Right atrium auricular region (tissue), 2 donors: ENCODE data around the gene UBAP2. TPM values are rescaled to one million over a fixed set of nuclear protein-coding genes. Genes with fewer than 3 reads are reported as not detected.
A peak's percentile ranks its signal among the peaks of the same experiment; 100 is the strongest.

Experiments
- DNase-seq: peaks from one replicate; pipeline ENCODE4 v3.0.0-alpha.2; 2019; ENCODE audit warnings: low spot score
- H3K27ac ChIP-seq, 2 donors: fragments of 200-600 bp; sonication (generic); 1 replicate in 1 of 2; 2 replicates in 1 of 2; pipeline ENCODE4 v1.5.1; 2016 to 2019
- H3K27me3 ChIP-seq, 2 donors: fragments of 200-600 bp; sonication (generic); one replicate each; pipeline versions ENCODE4 v1.5.1 to v1.6.0; 2017 to 2019
- H3K36me3 ChIP-seq: fragments of 200-600 bp; sonication (generic); one replicate; pipeline ENCODE4 v1.5.1; 2016
- H3K4me1 ChIP-seq, 2 donors: fragments of 200-600 bp; sonication (generic); one replicate each; pipeline versions ENCODE4 v1.5.1 to v1.6.0; 2017 to 2019
- H3K4me3 ChIP-seq, 2 donors: fragments of 200-600 bp; sonication (generic); 1 replicate in 1 of 2; 2 replicates in 1 of 2; pipeline ENCODE4 v1.5.1; 2017 to 2019; ENCODE audit warnings: mild to moderate bottlenecking in 1 of 2, moderate library complexity in 1 of 2
- H3K9me3 ChIP-seq, 2 donors: fragments of 200-600 bp; sonication (generic); one replicate each; pipeline ENCODE4 v1.5.1; 2019
- total RNA-seq, 2 donors: library from RNA; depleted of rRNA; stranded (reverse); fragments of >200 nt; gene quantifications; one replicate each; pipeline ENCODE4 v1.1.0, GENCODE V29; 2016
- TF ChIP-seq, protein P1 (sequence below), 2 donors: fragments of 200-600 bp; sonication (generic); IDR thresholded peaks; one replicate each; pipeline ENCODE4 v1.5.1; 2019; ENCODE audit warnings: antibody characterized with exemption in 2 of 2

UBAP2 gene
- total RNA-seq, 2 donors from 2014 or later: 17.3 to 21.8 TPM

DNA sequence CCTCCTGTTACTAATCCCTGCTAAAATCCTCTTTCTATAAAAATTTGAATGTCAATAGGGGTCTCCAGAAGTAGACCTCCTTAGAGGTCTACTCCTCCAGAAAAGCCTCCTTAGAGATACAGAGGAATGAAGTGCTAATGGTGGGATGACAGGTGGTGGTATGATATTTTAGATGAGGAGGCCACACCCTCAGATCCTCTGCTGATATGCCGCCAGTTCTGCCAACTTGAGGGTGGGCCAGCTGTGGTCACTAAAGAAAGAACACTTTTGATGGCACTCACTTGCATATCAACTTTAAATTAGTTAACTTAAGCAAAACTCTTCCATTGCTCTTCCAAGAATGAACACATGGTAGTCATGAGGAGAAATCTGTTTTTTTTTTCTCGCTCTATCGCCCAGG, 16.9 kb upstream of the UBAP2 start:
- Histone ChIP-seq H3K4me3 (no peak overlapping the region), H3K4me1 (no peaks in the 10 kb centered on the region), H3K27me3 (no peaks in the 10 kb centered on the region), H3K36me3 (no peaks in the 10 kb centered on the region), H3K9me3 (no peaks in the 10 kb centered on the region), H3K27ac (no peak overlapping the region)
- no peak for DNase-seq
- TF ChIP-seq, protein P1, sequence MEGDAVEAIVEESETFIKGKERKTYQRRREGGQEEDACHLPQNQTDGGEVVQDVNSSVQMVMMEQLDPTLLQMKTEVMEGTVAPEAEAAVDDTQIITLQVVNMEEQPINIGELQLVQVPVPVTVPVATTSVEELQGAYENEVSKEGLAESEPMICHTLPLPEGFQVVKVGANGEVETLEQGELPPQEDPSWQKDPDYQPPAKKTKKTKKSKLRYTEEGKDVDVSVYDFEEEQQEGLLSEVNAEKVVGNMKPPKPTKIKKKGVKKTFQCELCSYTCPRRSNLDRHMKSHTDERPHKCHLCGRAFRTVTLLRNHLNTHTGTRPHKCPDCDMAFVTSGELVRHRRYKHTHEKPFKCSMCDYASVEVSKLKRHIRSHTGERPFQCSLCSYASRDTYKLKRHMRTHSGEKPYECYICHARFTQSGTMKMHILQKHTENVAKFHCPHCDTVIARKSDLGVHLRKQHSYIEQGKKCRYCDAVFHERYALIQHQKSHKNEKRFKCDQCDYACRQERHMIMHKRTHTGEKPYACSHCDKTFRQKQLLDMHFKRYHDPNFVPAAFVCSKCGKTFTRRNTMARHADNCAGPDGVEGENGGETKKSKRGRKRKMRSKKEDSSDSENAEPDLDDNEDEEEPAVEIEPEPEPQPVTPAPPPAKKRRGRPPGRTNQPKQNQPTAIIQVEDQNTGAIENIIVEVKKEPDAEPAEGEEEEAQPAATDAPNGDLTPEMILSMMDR (IDR thresholded peaks at IDR 0.05): no peak

DNA sequence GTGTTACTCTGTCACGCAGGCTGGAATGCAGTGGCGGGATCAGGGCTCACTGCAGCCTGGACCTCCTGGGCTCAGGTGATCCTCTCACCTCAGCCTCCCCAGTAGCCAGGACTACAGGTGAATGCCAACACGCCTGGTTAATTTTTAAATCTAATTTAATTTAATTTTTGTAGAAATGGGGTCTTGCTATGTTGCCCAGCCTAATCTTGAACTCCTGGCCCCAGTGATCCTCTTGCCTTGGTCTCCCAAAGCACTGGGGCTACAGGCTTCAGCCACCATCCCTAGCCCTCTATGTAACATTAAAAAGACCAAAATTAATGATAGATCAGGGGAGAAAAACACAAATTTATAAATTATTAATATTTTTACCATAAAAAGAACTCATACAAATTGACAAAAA, 11.3 kb upstream of the UBAP2 start:
- Histone ChIP-seq H3K4me3 (no peak overlapping the region), H3K27ac (no peak overlapping the region), H3K36me3 (no peaks in the 10 kb centered on the region), H3K9me3 (no peaks in the 10 kb centered on the region), H3K27me3 (no peaks in the 10 kb centered on the region), H3K4me1 (no peaks in the 10 kb centered on the region)
- TF ChIP-seq, protein P1 (IDR thresholded peaks at IDR 0.05): no peak
- DNase-seq: no peak

DNA sequence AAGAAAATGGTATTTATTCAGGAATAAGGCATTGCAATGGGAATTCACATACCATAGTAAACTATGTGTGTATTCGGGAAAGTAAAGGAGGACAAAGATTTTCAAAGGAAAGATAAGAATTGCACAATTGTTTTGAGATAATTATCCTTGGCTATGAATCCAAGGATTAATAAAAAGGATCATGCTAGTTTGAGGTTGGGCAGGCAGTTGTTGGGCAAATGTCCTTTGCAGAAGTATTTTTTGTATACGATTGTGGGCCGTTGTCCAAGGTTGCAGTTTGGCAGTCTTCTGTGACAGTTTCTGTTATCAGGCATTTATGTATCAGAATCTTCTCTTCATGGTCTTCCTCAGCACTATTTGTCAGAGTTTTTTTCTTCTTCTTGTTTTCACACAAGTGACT, 10.6 kb upstream of the UBAP2 start:
- DNase-seq: no peak
- TF ChIP-seq, protein P1 (IDR thresholded peaks at IDR 0.05): no peak
- H3K4me1 ChIP-seq: no peaks in the 10 kb centered on the region
- no peaks in the 10 kb centered on the region for H3K9me3 ChIP-seq
- H3K36me3 ChIP-seq: no peaks in the 10 kb centered on the region
- H3K27ac ChIP-seq: no peak overlapping the region
- no peak overlapping the region for H3K4me3 ChIP-seq
- H3K27me3 ChIP-seq: no peaks in the 10 kb centered on the region

DNA sequence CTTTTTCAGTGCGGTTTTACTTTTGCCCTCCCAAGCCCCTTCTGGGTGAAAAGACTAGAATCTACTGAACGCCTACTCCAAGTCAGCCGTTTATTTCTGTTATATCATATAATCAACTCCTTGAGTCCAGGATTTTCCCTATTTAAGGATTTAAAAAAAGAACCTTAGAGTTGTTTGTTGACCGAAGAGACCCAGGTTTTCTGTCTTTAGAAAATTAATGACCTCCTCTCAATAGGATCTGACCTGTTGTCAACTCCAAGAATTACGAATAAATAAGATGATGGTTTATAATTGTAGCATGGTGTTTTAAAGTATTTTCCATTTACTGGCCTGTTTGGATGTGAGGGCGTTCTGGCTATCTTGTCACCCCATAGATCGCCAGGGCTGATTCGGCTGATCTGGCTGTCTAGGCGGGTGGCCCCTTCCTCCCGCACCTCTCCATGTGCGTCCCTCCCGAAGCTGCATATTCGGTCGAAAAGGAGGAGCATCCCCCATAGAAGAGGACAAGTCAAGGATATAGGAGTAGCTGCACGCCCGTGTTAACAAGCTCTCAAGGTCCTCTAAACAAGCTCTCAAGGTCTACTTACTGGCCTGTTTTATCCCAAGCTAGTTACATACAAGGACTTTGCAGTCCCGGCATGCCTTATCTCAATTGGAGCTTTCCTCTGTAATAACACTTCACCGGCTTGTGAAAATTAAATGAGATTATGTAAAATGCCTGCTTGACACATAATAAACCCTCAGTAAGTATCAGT, 1.1 kb upstream of the UBAP2 start:
- Histone ChIP-seq H3K9me3 (no peaks in the 10 kb centered on the region), H3K27ac (peak overlapping the region; percentile 91 to 93)
- TF ChIP-seq, protein P1 (IDR thresholded peaks at IDR 0.05): no peak

DNA sequence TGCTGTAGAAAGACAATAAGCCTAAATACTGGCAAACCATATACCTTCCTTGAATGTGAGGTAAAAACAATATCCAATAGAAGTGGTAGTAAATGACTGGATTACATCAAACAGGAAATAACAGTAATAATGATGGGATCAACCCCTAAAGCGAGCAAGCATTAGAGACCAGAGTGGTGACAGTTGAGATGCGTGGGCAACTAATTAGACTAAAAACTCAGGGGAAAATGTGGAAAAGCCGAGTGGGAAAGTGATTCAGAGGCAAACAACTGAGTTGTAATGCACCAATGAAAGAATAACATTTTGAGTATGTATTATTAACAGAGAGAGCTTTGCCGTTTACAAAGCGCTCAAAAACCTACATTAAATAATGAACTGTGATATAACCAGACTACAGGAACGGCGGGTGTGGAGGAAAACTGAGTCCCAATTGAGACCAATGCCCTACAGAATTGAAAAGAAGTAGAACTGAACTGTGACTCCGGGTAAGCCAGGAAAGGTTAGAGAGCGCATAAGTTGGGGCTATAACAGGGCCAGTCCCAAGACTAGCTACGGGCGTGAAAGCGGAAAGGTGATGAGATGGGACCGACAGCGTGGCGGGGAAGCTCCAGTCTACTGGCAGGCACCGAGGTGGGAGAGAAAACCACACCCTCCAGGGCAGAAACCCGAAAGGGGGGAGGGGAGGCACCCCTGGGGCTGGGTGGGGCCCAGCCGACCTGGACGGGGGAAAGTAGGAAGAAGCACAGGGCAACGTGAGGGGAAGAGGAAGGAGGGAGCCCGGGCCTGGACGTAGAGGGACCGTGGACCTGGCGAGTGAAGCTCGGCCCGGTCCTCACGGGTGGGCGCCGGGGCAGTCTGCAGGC, 592 bp downstream of the UBAP2 start:
- Histone ChIP-seq H3K27me3 (no peaks in the 10 kb centered on the region), H3K4me3 (peak overlapping the region; percentile 66 to 95), H3K4me1 (peaks cover 0 to 24% of the 10 kb centered on the region in 2 donors), H3K27ac (peak overlapping the region; percentile 91 to 93), H3K9me3 (no peaks in the 10 kb centered on the region), H3K36me3 (no peaks in the 10 kb centered on the region)
- TF ChIP-seq, protein P1 (IDR thresholded peaks at IDR 0.05): no peak
- DNase-seq: peak; percentile 58

More for the DNA sequence above, 1.1 kb upstream of the UBAP2 start:
- H3K36me3 ChIP-seq: no peaks in the 10 kb centered on the region
- H3K4me1 ChIP-seq: peaks cover 0 to 24% of the 10 kb centered on the region in 2 donors
- peak overlapping the region; percentile 66 to 95 for H3K4me3 ChIP-seq
- no peaks in the 10 kb centered on the region for H3K27me3 ChIP-seq
- DNase-seq: no peak
